Measurements from ENCODE around the gene GGT1.

The GGT1 gene

DNA sequence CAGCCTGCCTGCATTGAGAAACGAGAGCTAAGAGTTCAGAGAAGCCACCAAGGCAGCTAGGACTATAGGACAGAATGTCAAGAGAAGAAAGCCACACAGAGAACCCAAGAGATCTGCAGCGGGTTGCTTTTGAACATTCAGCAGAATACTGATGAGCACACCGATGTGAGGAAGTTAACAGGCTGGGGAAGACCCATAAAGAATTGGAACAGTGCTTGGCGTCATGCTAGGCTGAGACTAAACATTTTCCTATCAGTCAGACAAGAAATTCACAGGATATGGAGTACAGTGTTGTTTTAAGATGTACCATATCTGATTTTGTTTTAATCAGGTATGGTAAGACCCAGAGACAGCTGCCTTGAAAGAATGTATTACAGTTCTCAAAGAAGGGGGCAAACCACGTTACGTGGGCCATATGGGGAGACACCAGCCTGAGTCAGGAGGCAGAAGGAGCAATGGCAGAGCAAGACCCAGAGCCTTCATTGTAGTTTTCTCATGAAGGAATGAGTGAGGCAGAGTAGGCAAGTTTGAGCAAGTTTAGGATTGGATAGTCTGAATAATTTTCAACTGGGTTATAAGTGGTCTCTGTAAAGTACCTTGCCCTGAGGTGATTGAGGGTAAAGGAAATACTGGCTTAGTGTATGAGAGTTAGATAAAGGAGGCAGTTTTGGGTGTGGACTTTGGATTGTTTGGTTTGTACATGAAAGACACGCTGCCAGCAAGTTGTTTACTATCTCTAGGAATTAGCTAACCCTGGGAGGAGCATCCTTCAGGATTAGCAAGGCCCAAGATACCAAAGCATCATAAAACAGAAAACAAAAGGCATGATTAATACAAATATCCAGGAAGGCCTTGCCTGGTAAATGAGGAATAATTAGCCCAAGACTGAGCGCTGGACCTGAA lies 24.4 kb upstream of the GGT1 start:
- no peak for DNase-seq (ENCODE audit: low read depth)
- no peak overlapping the region for H3K4me3 ChIP-seq (ENCODE audit: low read length)
- TF ChIP-seq, protein P1, sequence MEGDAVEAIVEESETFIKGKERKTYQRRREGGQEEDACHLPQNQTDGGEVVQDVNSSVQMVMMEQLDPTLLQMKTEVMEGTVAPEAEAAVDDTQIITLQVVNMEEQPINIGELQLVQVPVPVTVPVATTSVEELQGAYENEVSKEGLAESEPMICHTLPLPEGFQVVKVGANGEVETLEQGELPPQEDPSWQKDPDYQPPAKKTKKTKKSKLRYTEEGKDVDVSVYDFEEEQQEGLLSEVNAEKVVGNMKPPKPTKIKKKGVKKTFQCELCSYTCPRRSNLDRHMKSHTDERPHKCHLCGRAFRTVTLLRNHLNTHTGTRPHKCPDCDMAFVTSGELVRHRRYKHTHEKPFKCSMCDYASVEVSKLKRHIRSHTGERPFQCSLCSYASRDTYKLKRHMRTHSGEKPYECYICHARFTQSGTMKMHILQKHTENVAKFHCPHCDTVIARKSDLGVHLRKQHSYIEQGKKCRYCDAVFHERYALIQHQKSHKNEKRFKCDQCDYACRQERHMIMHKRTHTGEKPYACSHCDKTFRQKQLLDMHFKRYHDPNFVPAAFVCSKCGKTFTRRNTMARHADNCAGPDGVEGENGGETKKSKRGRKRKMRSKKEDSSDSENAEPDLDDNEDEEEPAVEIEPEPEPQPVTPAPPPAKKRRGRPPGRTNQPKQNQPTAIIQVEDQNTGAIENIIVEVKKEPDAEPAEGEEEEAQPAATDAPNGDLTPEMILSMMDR (conservative IDR thresholded peaks at IDR 0.05; ENCODE audit: low read depth, low read length) = no peak

DNA sequence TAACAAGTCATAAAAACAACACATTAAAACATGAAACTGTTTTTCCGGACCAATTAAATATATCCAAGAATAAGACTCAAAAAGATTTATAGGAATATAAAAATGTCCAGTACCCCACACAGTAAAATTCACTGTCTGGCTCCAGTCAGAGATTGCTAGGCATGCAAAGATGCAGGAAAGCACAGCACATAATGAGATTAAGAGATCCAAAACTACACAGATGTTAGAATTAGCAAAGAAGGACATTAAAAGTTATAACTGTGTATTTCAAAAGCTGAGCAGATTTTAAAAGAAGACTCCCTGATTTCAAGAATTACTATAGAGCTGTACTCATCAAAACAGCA lies 23.8 kb upstream of the GGT1 start:
- no peak overlapping the region for H3K4me3 ChIP-seq (ENCODE audit: low read length)
- no peak for DNase-seq (ENCODE audit: low read depth)
- TF ChIP-seq, protein P1 (conservative IDR thresholded peaks at IDR 0.05; ENCODE audit: low read depth, low read length) = no peak

DNA sequence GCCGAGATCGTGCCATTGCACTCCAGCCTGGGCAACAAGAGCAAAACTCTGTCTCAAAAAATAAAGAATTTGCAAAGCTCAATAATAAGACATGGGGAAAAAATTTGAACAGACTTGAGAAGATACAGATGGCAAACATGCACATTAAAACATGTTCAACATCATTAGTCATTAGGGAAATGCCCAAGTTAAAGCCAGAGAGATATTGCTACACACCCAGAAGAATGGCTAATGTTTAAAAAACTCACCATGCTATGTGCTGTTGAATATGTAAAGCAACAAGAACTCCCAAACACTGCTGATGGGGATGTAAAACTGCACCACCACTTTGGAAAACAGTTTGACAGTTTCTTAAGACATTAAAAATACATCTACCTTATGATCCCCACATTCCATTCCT lies 22.7 kb upstream of the GGT1 start:
- DNase-seq (ENCODE audit: low read depth) = no peak

DNA sequence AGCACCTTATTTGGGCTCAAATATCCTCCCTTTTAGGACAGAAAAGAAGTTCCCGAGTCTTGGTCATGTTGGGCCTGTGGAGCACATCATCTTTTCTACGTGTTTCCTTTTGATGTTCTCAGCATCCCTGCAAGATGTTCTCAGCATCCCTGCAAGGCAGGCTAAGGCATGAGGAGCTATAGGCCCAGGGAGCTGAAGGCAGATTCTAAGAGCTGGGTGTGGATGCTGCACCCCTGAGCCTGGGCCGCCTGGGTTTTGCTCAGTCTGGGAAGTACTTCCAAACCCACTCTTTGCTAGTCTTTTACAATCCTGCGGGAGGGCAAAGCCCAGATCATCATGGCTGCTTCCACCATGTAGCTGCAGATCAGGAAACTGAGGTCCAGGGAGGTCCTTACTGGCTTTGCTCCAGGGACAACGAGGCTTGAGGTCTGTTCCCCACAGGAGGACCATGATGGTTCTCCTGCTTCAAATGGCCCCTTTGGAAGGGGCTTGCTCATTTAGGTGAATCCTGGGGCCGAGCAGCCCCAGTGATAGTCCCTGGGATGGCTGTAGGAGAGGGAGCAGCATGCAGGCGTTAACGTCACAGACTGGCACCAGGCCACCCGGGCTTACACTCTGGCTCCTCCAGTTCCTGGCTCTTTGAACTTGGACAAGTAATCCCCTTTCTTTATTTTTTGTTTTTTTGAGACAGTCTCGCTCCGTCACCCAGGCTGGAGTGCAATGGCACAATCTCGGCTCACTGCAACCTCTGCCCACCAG lies 20.8 kb upstream of the GGT1 start:
- H3K4me3 ChIP-seq (ENCODE audit: low read length) = no peak overlapping the region
- TF ChIP-seq, protein P1 (conservative IDR thresholded peaks at IDR 0.05; ENCODE audit: low read depth, low read length) = no peak
- DNase-seq (ENCODE audit: low read depth) = no peak

More for the DNA sequence above, 22.7 kb upstream of the GGT1 start:
- TF ChIP-seq, protein P1 (conservative IDR thresholded peaks at IDR 0.05; ENCODE audit: low read depth, low read length) = no peak
- H3K4me3 ChIP-seq (ENCODE audit: low read length) = no peak overlapping the region

DNA sequence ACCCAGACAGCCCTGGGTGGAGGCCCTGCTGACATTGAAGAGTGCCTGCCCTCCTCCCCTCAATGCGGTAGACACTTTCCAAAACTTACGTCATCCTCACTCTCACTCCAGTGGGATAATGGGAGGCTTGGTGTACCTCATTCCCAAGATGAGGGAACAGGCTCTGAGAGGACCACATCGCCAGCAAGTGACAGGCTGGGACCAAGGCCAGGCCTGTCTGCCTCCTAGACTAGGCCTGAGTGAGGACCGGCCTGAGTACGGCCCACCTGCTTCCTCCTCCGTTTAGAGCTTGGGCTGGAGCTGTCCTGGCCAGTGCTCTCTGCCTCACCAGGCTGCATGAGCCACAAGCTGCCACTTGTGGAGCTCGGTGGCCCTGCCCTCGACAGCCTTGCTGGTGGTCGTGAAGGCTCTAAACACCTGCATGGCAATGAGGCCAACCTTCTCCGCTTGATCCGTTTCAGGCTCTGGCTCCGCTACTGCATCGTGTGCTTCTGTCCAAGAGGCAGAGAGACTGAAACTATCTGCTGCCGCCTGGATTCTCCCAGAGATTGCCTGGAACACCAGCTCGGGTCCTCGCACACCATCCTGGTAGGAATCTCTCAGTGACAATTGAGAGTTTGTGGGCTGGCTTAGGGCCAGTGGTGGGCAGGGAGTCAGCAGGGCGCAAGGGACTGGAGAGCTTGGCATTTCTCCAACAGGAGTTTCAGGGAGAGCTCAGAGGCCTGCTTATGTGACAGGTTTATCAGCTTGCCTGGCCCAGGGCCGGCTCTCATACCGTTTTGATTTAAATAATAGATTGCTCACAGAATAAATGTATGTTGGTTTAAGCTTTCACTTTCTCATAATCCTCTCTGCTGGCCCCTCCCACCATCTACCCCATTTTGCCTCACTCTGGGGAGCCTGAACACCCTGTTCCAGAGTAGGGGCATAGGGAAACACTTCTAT lies 19.5 kb upstream of the GGT1 start:
- DNase-seq (ENCODE audit: low read depth) = no peak
- no peak overlapping the region for H3K4me3 ChIP-seq (ENCODE audit: low read length)
- TF ChIP-seq, protein P1 (conservative IDR thresholded peaks at IDR 0.05; ENCODE audit: low read depth, low read length) = no peak

DNA sequence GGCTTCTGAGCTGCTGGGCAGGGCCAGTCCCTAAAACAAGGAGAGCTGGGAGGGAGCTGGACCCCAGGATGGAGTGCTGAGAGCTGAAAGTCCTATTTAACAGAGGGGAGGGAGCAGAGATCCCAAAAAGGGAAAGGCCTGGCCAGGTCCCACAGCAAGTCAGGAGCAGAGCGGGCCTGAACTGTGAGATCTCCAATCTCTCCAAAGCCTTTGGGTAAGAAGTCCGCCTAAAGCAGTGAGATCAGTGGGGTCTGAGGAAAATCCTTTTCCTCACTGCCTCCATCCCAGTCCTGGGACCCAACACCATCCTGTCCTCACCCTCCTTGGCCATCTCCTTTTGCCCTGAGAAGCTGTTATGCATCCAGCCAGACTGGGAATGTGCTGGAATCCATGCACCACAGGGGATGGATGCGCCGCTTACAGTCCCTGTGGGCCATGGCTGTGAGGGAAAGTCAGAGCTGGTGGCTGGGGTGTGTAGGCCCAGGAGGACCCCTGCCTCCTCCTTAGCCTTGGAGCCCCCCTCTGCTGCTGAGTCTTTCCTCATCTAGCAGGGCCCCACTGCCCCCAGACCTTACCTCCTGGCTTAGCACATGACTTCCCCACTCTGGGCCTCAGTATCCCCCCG lies 18.7 kb upstream of the GGT1 start:
- no peak overlapping the region for H3K4me3 ChIP-seq (ENCODE audit: low read length)
- no peak for DNase-seq (ENCODE audit: low read depth)
- TF ChIP-seq, protein P1 (conservative IDR thresholded peaks at IDR 0.05; ENCODE audit: low read depth, low read length) = no peak
